ENCODE measurements around the gene ZSCAN12.

ZSCAN12 gene

DNA sequence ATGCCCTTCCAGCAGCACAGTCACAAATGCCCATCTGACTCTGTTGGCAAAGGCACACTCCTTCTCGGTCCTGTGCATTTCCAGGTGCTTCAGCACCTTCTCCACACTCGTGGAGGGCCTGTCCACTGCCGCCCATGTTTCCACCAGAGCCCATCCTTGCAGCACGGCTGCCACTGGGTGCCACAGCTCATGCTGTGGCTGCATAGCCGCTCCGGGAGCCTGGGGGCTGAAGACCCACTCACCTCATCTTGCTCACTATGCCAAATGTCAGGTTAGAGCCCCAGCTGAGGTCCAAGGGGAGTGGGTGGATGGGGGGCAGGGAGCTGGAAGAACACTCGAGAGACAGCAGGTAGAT, 42.9 kb downstream of the ZSCAN12 start:
- Histone ChIP-seq H3K27me3 (no peaks in the 10 kb centered on the region), H3K9me3 (no peaks in the 10 kb centered on the region), H3K36me3 (peaks cover under 1 to 26% (median under 1%) of the 10 kb centered on the region in 3 donors), H3K4me3 (no peak overlapping the region), H3K27ac (peak overlapping the region; percentile 77 to 82), H3K4me1 (peaks cover 0 to 19% (median 17%) of the 10 kb centered on the region in 4 donors)
- no peak for DNase-seq
- TF ChIP-seq, protein P1, sequence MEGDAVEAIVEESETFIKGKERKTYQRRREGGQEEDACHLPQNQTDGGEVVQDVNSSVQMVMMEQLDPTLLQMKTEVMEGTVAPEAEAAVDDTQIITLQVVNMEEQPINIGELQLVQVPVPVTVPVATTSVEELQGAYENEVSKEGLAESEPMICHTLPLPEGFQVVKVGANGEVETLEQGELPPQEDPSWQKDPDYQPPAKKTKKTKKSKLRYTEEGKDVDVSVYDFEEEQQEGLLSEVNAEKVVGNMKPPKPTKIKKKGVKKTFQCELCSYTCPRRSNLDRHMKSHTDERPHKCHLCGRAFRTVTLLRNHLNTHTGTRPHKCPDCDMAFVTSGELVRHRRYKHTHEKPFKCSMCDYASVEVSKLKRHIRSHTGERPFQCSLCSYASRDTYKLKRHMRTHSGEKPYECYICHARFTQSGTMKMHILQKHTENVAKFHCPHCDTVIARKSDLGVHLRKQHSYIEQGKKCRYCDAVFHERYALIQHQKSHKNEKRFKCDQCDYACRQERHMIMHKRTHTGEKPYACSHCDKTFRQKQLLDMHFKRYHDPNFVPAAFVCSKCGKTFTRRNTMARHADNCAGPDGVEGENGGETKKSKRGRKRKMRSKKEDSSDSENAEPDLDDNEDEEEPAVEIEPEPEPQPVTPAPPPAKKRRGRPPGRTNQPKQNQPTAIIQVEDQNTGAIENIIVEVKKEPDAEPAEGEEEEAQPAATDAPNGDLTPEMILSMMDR (IDR thresholded peaks at IDR 0.05): no peak
- intact Hi-C loops (cut with DNase I; ENCODE audit: low total_unique reads): loop anchor here (5.0 to 10.0 kb wide), 3 partner anchors 102 to 219 kb away; partner anchors contain the start of genes NKAPL, ZKSCAN4 and ZSCAN9

DNA sequence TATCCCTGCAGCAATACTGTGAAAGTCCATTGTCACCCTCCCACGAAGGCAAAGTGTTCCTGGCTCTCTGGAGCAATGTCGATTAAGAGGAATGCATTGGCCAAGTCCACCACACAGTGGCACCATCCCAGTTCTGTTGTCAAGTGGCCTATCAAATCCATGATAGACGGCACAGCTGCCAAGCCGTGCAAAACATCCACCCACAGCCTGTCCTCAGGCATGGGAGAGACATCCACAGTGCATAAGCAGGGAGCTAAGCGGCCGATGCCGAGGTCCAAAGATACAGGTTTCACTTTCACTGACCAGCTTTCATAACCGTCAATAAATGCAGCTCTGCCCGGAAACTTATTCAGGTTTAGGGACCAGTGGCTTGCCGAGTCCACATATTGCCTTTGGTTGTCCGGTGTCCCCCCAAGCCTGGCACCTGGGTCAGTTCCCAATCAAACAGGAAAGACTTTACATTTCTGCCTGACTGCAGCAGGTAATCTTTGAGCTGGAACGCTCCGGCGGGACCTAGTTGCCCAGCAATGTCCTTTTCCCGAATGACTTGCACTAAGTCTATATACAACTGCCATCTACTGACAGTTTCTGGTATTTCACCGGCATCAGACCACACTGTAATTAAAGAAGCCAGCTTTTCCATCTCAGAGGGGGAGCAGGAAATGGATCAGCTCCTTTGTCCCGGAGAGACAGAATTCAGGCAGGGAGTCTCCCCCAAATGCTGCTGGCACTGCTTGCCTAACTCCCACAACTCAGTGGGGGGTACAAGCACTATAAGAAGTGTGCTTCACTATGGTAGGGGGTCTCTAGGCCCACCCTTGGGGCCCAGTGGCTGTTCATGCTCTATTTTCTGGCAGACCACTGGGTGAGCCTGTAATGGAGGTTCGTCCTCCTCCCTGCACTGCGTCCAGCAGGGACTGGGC, 43.5 kb downstream of the ZSCAN12 start:
- no peaks in the 10 kb centered on the region for H3K9me3 ChIP-seq
- H3K27me3 ChIP-seq: no peaks in the 10 kb centered on the region
- intact Hi-C loops (cut with DNase I; ENCODE audit: low total_unique reads): loop anchor here (5.0 to 10.0 kb wide), 3 partner anchors 101 to 219 kb away; partner anchors contain the start of genes NKAPL, ZKSCAN4 and ZSCAN9
- H3K4me1 ChIP-seq: peaks cover 0 to 23% (median 20%) of the 10 kb centered on the region in 4 donors
- TF ChIP-seq, protein P1 (IDR thresholded peaks at IDR 0.05): peak; percentile 79 to 84
- peaks cover 0 to 20% (median 0%) of the 10 kb centered on the region in 3 donors for H3K36me3 ChIP-seq
- H3K27ac ChIP-seq: peak overlapping the region; percentile 77 to 82
- H3K4me3 ChIP-seq: peak overlapping the region; percentile 67 to 69
- peak; percentile 68 to 79 for DNase-seq

DNA sequence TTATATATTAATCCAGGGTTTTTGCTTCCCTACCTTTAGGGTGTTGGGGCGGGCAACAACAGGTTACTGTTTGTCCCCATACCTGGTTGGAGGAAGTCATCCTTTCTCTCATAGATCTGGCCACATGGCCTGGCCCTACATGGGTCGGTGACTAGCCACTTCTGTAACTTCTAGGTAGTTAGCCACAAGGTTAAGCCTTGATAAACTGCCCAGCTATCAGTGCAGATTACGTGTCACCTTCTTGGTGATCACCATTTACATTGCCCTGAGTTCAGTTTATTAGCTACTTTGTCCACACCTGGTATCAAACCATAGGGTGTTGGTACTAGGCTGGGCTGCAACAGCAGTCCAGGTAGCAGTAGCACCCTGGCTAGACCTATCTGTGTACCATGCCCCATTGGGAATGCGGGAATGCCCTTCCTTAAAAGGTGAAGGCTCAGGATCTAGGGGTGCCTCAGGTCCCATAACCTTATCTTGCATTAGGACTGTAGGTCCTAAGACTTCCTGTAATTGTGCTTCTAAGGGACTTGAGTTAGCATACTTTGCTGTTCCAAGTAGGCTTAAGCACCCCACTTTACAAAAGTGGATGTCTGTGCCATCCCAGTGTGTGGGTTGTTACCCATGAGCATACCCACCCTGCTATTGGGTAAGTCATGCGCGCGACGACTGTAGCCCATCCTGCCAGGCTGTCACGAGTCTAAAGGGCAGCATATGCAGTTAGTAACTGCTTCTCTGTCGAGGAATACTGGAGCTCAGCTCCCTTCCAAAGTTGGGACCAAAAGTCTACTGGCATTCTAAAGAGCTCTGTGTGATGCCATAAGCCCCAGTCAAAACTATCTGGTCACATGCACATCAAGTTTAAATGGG, 44.6 kb downstream of the ZSCAN12 start:
- peaks cover 0 to 9% (median 0%) of the 10 kb centered on the region in 3 donors for H3K36me3 ChIP-seq
- no peaks in the 10 kb centered on the region for H3K9me3 ChIP-seq
- intact Hi-C loops (cut with DNase I; ENCODE audit: low total_unique reads): loop anchor here (5.0 to 10.0 kb wide), 3 partner anchors 100 to 218 kb away; partner anchors contain the start of genes NKAPL, ZKSCAN4 and ZSCAN9
- peak overlapping the region; percentile 77 to 82 for H3K27ac ChIP-seq
- H3K4me1 ChIP-seq: peaks cover 0 to 31% (median 27%) of the 10 kb centered on the region in 4 donors
- peak overlapping the region; percentile 67 to 69 for H3K4me3 ChIP-seq
- DNase-seq: no peak
- TF ChIP-seq, protein P1 (IDR thresholded peaks at IDR 0.05): no peak
- H3K27me3 ChIP-seq: no peaks in the 10 kb centered on the region

DNA sequence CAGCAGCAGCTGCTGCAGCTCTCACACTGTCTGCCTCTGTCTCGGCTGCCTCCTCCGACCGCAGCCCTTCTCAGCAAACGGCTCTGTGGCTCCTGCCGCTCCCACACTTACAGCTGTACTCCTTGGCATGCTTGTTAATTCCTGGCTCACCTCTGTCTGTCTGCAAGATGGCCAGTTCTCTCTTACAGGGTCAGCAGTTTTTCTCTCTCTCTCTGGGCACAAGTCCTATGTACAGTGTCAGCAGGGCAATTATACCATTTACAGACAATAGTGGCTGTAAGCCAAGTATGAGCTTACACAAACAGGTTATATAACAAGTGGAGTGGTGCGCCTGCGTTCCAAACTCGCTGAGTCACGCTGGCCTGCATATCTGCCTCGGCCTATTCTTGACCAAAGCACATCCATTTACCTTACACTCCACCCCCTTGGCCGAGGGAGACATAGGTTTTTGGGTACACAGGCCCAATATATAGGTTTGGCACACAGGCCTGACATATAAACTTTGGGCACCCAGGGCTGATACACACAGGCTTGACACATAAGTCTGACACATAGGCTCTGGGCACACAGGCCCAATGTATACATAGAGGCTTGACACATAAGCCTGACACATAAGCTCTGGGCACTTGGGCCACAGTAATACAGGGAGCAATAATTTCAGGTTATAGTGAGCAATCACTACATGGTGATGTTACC, 45.4 kb downstream of the ZSCAN12 start:
- Histone ChIP-seq H3K27ac (no peak overlapping the region), H3K9me3 (no peaks in the 10 kb centered on the region), H3K36me3 (peaks cover 0 to under 1% (median 0%) of the 10 kb centered on the region in 3 donors), H3K4me1 (peaks cover 0 to 31% (median 27%) of the 10 kb centered on the region in 4 donors), H3K27me3 (no peaks in the 10 kb centered on the region), H3K4me3 (no peak overlapping the region)
- DNase-seq: no peak
- TF ChIP-seq, protein P1 (IDR thresholded peaks at IDR 0.05): no peak
- intact Hi-C loops (cut with DNase I; ENCODE audit: low total_unique reads): loop anchor here (10.0 kb wide), 2 partner anchors 99 to 129 kb away; partner anchors contain the start of genes NKAPL, ZKSCAN4 and ZSCAN9

DNA sequence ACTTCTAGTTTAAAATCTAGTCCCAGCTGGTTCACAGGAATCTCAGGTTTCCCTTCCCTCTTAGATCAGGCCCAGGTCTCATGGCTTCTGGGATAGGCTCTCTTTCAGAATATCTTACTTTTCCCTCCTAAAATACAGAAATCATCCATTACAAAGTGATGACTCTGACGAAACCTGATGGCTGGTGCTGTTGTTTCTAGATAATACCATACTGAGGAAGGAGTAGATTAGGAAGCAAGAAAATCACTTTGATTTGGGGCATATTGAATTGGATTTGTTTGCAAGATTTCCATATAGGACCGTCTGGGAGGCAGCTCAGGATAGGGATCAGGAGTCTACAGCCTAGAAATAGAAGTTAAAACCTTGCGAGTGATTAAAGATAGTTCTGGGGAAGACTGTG, 46.2 kb downstream of the ZSCAN12 start:
- Histone ChIP-seq H3K9me3 (no peaks in the 10 kb centered on the region), H3K4me3 (no peak overlapping the region), H3K27ac (no peak overlapping the region), H3K27me3 (no peaks in the 10 kb centered on the region), H3K4me1 (peaks cover 0 to 31% (median 27%) of the 10 kb centered on the region in 4 donors), H3K36me3 (no peaks in the 10 kb centered on the region)
- DNase-seq: no peak
- TF ChIP-seq, protein P1 (IDR thresholded peaks at IDR 0.05): no peak
- intact Hi-C loops (cut with DNase I; ENCODE audit: low total_unique reads): loop anchor here (10.0 kb wide), 2 partner anchors 99 to 129 kb away; partner anchors contain the start of genes NKAPL, ZKSCAN4 and ZSCAN9
